DMS79 (cell line): Measurements from ENCODE around the gene SP100.
"Not testable (repeated sequence)": the region's sequence is repeated elsewhere in the genome, so short reads cannot be mapped to it uniquely, and the experiment has no call there.

Experiments
- DNase-seq: peaks from one replicate; lab custom pipeline; 2025; lab: John Stamatoyannopoulos, UW

Gene SP100

DNA sequence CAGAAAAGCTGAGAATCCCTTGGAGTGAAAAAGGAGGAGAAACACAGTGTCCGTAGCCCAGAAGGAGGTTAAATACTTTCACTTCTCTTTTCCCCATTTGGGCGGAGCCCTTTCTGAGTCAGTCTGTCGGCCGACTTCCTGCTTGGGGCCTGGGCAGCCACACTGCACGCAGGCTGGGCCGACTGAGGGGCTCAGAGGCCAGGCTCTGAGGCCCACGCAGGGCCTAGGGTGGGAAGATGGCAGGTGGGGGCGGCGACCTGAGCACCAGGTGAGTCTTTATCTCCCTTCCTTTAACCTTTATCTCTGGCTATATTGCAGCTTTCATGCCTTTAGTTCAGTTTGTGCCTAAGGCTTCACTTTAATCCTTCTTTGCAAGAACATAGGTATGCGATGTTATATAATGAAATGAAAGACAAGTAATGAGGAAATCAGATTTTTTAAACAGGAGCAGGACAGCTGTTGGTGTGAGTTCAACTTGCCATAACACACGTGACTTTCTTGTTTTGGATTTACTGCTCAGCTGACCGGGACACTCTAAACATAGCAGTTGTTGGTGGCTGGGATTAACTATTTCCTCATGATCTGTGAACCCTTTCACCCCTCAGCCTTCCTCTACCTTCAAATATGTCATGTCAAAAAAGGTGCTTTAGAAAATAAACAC is at the start of gene SP100:
TSS of gene SP100 (plus strand) at position 141 of the 661 bp plus-strand sequence. CDS start at position 237, 96 bp downstream.
- DNase-seq, result no peak

DNA sequence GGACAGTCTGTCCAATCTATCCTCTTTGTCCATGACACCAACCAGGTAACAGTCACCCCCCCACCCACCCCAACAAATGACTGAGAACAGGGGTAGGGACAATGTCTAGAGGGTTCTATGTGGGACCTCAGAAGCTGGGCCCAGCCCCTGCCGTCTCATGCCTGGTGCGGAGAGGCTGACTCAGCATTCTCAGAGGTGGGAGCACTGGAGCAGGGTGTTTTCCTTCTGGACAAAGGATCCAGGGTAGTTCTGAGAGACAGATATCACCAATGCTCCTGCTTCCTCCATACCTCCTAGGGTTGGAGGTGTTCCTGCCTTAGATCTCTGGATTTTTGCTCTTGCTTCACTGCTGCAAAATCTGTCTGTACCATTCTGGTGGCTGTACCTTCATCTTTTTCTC is 33.9 kb upstream of the SP100 start:
- no peak for DNase-seq

DNA sequence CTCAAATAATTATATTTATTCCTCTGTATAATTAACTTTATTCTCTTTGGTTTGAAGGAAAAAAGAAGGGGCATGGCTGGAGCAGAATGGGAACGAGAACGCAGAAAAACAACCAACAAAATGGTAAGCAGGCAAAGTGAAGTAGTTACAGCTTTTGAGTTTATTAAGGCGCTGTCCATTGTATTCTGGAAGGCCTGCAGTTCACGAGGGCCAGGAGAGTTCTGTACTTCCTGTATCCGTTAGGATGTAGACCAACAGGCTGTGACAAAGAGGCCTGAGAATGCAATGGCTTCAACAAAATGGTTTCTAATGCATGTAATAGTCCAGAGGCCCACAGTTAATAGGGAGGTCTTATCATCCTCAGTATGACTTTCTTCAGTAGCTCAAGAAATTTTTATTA is 32.5 kb upstream of the SP100 start:
- DNase-seq, result no peak

DNA sequence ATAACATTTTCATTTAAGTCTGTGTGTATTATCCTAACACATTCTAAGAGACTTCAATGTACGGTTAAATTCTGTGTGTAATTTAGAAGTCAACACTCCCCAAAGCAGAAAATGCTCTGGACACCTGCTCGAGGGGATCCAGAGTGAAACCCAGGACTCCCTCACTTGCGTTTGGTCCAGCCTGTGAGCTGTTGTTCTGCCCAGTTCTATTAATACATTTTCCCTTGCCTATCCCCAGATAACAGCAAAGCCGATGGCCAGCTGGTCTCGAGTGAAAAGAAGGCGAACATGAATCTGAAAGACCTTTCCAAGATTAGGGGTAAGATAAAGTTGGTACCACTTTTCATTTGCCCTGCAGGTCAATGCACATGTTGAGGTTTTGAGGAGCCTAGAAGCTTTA is 31.0 kb upstream of the SP100 start:
- DNase-seq, result no peak

DNA sequence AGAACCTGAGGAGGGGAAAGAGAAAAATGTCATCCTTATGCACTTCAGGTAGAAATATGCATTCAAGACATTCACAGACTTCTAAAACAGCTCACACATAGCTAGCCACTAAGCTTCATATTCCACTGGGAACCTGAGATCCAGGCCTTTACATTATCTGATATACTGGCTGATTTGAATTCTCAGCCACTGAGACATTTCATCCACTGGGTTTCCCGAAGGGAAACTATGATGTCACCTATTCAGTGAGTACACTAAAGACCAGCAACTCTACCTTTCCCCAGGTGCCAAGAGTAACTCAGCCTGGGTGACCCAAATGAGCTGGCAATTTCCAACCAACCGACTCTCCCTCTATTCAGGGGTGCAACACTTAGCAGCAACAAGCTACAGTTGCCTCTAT is 21.7 kb upstream of the SP100 start:
- DNase-seq, result no peak

DNA sequence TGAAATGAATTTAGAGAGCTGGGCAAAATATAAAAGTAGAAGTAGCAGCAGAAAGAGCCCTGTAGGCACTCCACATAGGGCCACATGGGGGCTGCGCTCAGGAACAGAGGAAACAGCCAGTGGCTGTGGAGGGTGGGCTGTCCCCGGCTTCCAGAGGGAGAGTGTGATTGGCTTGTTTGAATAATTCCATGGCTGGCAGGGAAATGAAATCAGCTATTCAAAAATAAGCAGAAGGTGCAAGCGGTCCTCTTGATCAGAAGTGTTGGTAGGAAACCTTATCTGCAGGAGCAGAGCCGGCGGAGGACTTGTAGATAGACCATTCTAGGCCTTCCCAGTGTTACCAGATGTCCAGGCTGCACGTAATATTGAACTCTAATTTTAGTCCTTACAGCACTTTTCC is 17.3 kb upstream of the SP100 start:
- not testable (repeated sequence) for DNase-seq

DNA sequence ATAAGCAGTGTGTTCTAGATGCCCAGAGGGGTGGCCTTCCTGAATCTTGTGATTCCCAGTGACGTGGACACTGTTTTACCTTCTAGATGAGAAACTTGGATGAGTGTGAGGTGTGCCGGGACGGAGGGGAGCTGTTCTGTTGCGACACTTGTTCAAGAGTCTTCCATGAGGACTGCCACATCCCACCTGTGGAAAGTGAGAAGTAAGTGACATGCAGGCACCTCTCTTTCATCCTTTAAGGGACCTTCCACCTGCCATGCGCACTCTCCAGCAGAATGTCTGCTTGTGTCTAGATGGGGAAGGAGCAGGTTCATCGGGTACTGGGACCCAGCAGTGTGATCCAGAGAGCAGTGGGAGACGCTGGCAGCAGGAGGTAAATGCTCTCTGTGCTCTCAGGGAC is 16.0 kb upstream of the SP100 start:
- DNase-seq, result no peak

DNA sequence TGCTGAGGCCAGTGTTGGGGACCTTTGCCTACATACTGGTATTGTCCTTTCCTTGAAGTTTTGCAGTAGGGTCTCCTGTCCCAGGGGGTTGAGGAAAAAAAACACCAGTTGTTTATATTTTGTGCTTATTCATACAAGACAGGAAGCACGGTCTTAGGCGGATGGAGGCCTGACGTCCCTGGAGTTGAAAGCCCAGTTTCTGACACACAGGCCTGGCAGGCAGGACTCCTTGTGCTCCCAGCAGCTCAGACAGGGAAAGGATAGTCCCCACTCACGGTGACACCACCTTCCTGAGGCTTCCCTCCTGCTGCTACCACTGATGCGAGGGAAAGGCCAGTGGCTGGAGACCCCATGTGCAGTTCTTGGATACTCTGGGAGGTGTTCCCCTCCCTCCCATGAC is 15.5 kb upstream of the SP100 start:
- no peak for DNase-seq

DNA sequence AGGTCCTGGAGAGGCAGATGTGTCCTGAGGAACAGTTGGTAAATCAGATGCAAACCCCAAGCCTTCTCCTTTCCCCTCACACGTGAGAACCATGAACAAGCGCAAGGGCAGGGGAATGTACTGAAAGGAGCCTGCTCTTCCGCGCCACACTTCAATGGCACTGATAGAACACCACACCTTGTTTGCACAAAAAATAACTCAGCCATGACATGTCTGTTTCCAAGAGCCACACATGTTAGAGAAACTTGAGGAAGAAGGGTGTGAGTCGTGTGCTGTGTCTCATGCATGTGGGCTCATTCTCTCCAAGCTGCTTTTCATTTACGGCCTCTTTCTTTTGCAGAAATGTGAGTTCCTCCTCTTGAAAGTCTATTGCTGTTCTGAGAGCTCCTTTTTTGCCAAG is 15.0 kb upstream of the SP100 start:
- not testable (repeated sequence) for DNase-seq

DNA sequence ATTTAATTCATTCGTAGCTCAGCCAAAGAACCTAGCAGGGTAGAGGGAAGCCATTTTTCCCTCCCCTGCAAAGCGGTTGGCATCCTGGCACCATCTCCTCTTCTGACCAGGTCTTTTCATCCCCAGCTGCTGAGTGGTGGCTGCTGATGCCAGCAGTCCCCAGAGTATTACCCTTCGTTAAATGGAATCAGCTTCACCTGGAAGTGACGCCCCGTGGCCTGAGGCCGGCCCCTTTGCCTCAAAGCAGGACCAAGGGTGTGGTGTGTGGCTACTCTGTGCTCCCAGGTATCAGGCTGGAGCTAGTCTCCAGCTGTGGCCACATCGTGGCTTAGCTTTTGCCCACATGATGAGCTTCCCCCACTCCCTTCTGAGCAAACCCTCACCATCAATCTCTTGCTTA is 12.3 kb upstream of the SP100 start:
- no peak for DNase-seq

DNA sequence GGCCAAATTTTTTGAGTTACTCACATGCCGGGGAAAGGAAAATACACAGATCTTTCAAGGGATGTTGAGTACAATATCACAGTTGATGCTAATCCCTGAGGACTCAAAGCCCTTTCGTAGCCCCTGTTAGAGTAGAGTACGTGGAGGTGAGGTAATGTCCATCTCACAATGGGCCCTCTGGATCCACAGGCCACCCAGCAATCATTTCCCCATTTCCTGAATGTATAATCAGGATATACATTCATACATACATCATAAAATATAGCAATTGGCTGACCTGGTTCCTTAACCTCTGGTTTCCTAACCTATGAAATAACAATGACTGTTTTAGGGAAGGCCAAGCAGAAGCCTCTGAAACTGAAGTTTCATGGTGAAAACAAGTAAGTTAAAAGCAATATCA is 10.2 kb upstream of the SP100 start:
- no peak for DNase-seq

DNA sequence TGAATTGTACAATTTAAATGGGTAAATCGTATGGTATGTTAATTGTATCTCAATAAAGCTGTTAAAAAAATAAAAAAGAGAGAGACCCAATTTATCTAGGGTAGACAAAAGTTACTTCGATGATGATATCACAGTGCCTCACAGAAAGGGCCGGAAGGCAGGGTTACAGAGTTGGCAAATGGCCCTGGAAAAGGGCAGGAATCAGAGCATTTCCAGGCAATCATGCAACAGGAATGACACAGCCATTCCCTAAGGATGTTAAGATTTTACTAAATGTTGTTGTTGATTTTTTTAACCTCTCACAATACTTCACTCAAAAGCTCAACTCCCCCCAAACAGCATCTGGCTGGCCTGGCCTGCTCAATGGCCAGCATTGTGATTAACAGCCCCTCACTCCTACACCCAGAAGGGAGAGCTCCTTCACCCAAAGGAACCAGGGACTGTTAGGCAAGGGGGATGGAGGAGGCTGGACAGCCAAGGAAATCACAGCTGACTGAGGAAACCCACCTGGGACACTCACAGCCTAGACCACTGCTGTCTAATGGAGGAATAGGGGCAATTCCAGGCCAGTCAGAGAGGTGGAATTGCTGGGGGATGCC is 7.7 kb upstream of the SP100 start:
- DNase-seq, result no peak

DNA sequence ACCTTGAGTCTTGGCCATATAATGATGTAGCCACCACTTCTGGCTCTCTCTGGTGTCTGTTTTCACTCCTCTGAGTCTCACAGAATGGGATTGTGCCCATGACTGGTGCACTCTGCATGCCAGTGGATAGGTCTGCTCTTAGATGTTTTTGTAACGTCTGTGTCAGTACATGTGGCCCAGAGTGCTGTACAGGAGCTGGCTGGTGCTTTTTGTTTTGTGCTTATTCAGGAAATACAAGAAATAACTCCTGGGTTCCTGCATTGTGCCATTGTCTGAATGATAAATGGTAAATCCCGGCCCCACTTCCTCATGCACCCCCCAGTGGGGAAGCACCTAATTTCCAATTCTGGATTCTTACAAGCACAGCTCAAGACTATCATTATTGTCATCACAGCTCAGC is 6.7 kb upstream of the SP100 start:
- DNase-seq, result not testable (repeated sequence)

DNA sequence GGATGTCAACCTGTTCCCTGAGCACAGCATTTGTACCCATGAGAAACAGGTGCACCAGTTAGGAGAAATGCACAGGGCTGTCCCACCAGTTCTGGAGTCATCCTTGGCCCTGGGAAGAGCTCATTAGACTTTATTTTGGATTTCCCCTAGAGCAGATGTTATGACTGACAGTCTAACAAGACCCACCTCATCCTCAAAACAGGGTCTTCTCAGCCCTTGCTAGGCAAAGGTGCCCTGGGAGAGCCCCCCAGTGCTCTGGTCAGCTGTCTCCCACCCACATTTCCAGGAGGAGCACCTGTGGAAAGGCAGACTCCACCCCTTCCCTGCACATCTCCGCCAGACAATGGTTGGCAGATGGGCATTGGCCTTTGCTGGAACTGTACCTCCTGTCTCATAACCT is 5.7 kb upstream of the SP100 start:
- DNase-seq, result no peak

DNA sequence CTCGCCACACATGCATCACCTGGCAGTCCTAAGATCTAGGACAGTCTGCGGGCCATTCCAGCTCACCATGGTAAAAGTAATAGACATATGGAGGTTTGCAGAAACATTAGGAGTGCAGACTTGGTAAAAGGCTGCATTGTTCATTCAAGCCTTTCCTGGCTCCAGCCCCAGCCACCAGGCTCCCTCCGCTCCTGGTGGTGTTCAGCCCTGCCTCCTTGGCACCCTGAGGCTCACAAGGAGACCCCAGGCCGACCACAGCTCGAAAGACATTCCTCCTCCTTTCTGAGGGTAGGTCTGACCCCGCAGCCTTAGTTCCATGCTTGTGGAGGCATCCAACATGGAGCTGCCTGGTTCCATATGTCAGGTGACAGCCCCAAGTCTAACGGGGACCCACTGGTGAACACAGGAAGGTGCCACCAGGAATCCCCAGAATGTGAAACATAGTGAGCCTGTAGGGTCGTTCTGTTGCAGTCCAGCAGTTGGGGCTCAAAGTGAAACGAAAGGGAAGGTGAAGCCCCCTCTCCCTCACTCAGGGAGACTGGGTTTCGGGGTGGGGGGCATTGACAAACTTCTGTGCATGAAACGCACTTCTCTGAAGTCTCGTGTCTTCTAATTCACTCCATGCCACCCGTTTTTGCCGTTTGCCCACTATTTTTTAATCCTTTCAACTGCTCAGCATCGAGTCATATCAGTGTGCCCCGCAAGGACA is 5.0 kb upstream of the SP100 start:
- no peak for DNase-seq

DNA sequence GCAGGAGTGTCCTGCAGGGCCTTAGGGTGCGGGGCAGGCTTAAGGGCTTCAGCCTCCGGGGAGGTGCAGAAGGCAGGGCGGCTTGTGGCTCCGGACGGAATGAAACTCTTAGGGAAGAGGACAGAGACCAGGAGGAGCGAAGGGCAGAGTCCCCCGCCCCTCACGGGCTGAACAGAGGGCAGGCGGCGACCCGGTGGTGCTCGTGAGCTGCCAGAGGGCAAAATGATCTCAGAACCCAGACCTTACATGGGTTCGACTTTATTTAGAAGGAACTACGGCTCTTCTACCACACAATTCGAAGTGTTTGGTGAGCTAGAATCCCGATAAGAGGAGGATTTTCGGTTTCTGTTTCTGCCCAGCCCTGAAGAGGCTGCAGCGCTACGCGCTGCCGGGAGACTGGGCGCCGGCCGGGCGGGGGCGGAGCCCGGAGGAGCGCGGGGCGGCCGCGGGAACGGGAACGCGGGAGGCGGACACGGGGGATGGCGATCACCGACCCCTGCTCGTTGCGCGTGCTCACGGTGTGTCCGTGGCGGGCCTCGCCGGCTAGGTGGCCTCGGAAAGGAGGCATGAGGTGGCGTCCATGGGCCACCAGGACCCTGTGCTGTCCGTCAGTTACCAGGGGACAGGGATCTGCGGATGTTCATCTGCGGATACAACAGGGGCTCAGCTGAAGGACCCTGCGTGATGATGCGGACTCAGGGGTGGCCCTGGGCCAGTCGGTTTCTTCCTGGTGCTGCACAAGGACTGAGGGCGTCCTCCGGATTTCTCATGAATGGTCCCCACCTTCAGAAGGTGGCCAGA is 4.2 kb upstream of the SP100 start:
- DNase-seq, result peak; percentile 15

DNA sequence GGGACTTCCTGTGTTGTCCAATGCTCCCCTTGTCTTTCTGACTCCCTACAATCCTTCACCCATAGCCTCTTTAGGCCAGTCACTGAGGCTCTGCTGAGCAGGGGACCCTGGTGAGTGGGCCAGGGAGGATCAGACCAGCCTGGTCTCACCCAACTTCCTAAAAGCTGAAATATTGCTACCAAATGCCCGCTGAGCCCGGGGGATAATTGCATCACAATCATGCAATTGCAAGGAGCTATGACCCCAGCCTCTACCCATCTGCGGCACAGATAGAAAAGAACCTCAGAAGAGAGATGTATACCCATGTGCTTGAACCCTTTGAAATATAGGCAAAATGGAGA is 3.7 kb upstream of the SP100 start:
- no peak for DNase-seq

DNA sequence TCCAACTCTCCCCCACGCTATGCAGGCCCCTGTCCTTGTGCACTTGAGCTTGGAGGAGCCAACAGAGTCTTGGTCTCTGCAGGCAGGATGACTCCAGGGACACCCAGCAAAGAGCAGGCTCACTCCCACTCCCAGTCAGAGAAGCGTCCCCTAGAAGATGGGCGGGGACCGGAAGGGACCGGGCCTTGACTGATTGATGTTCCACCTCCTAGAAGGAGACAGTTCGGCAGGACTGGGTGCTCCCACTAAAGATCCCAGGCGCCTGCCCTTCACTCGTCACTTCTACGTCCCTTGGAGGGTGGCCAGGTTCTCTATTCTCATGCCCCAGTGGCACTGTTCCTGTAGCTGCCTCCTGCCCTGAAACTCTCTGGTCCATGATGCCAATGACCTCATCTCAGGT is 3.2 kb upstream of the SP100 start:
- no peak for DNase-seq

DNA sequence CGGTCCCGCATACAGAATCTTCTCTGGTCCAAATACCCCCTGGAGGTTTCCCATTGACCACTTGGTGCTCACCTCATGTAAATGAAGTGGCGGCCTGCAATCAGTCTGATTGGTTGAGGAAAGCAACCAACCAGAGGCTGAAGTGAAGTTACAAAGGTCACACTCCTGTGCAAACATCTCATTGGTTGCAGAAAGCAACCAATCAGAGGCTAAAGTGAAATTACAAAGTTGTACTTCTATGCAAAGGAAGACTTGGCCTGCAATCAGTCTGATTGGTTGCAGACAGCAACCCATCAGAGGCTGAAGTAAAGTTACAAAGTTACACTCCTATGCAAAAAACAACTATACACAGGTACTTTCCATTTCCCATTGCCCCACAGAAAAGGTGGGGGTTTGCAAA is 2.5 kb upstream of the SP100 start:
- DNase-seq, result no peak

DNA sequence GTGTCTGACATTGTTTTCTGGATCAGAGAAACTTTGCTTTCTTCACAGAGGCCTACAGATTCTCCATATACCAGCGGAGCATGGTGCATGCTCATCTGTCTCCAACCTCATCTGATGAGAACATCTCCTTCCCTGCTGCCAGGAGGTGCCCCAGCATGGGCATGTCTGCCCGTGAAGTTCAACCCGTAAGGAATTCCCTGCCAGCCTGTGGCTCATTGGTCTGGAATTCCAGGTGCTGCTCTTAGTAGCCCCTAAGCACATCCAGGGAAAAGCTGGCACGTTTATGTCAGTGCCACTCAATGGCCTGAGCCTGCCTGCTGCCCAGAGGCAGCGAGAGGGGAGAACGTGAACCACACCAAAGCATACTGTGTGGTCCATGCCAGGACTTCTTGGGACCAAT is 1.7 kb upstream of the SP100 start:
- DNase-seq, result no peak

DNA sequence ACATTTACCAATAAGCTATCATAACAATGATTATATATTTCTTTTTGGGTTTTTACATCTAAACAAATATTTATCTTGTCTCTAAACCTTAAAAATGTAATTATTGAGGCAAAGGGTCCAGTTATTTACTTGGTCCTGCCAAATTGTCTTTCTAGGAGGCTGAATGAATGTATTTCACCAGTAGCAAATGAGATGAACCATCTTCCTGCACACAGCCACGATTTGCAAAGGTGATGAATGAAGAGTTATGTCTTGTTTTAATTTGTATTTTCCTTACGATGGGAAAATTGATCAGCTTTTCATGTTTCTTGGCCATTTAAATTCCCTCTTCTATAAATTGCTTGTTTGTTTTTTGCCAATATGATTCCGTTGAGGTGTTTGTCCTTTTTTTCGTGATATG is 1.4 kb downstream of the SP100 start:
- DNase-seq, result no peak

DNA sequence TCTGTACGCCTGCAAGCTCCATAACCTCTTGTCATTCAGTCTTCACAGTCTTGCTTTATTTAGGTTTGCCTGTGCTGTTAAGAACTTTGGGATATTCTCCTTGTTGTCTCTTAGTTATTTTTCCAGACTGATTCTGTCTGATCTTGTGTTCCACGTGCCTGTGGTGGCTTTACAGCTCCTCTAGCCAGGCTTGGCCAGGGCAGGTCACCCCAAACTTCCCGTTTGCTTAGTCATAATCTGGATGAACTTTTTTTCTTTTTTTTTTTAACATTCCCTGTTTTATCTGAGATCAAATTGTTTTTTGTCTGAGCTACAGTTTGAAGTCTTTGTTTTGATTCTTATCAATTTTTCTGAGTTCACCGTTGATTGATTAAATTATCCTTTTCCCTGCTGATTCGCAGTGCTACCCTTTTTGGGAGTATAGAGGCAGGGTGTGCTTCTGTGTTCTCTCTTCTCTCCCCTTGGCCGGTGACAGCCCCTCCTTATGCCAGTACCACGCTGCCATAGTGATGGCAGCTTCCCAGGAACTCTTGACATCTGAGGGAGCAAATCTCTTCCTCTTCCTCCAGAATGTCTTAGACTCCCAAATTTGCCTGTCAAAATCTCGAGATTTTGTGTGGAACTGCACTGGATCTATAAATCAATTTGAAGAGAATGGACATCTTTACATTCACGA is 2.5 kb downstream of the SP100 start:
- no peak for DNase-seq
